B cell (primary cell): ENCODE data around the gene GSX2. TPM values are rescaled to one million over a fixed set of nuclear protein-coding genes. Genes with fewer than 3 reads are reported as not detected.

Source experiments
- ATAC-seq: fragments of 200-7000 bp; cut with Tn5 transposase; one replicate; pipeline ENCODE4 v1.10.0; 2021; ENCODE audit warnings: low read depth, mild to moderate bottlenecking, moderate number of reproducible peaks, moderate library complexity
- CTCF ChIA-PET: fragments of 350-600 bp; sonication (Branson Sonifier 250); formaldehyde crosslinking; loops from one replicate; lab custom pipeline; 2021; ENCODE audit warnings: antibody characterized with exemption, inconsistent platforms; lab: Charles Lee
- POLR2A ChIA-PET: fragments of 350-600 bp; sonication (Branson Sonifier 250); formaldehyde crosslinking; loops from one replicate; lab custom pipeline; 2021; ENCODE audit warnings: antibody characterized with exemption; lab: Charles Lee
- DNase-seq: peaks from one replicate; pipeline ENCODE4 v3.0.0; 2013
- H2AFZ ChIP-seq: 2 replicates; pipeline ENCODE4 v1.6.1; 2012; ENCODE audit warnings: mild to moderate bottlenecking, low read depth, low read length; ENCODE audit not compliant: insufficient read depth, poor library complexity, severe bottlenecking
- H3K27ac ChIP-seq, 2 donors: 1 replicate in 1 of 2; 2 replicates in 1 of 2; pipeline ENCODE4 v1.5.1; 2012 to 2013; ENCODE audit warnings: low read length in 2 of 2, mild to moderate bottlenecking in 2 of 2, moderate library complexity in 1 of 2
- H3K27me3 ChIP-seq, 4 experiments: fragments of 200-600 bp in 1 of 4; sonication (generic) in 1 of 4; replicated peaks in 1 of 4; 1 replicate in 2 of 4; 2 replicates in 2 of 4; pipeline versions ENCODE4 v1.6.1 to v1.7.0; 2013 to 2016; ENCODE audit warnings: low read length in 3 of 4, mild to moderate bottlenecking in 2 of 4, mixed read lengths in 1 of 4, moderate library complexity in 1 of 4; ENCODE audit not compliant: insufficient read depth in 4 of 4, control insufficient read depth in 3 of 4; ENCODE audit errors: control extremely low read depth in 1 of 4
- H3K36me3 ChIP-seq, 2 experiments: replicated peaks in 1 of 2; 1 replicate in 1 of 2; 2 replicates in 1 of 2; pipeline versions ENCODE4 v1.6.1 to v1.7.1; 2013; ENCODE audit warnings: low read length in 1 of 2; ENCODE audit not compliant: insufficient read depth in 2 of 2, control insufficient read depth in 1 of 2; ENCODE audit errors: control extremely low read depth in 1 of 2, extremely low read depth in 1 of 2
- H3K4me1 ChIP-seq, 2 donors: fragments of 200-600 bp in 1 of 2; sonication (generic) in 1 of 2; 1 replicate in 1 of 2; 2 replicates in 1 of 2; pipeline versions ENCODE4 v1.5.1 to v1.6.1; 2013 to 2017; ENCODE audit warnings: low read length in 2 of 2; ENCODE audit not compliant: control insufficient read depth in 2 of 2, insufficient read depth in 2 of 2
- H3K4me2 ChIP-seq: replicated peaks from 2 replicates; pipeline ENCODE3; 2012; ENCODE audit warnings: mild to moderate bottlenecking, low read depth, low read length; ENCODE audit not compliant: poor library complexity, severe bottlenecking
- H3K4me3 ChIP-seq, 5 experiments: fragments of 200-600 bp in 1 of 5; sonication (generic) in 1 of 5; 1 replicate in 3 of 5; 2 replicates in 2 of 5; pipeline versions ENCODE4 v1.5.1 to v1.7.0; 2011 to 2016; ENCODE audit warnings: low read length in 4 of 5, mild to moderate bottlenecking in 4 of 5, low read depth in 2 of 5, control low read depth in 1 of 5, moderate library complexity in 1 of 5; ENCODE audit not compliant: insufficient read depth in 1 of 5; ENCODE audit errors: control extremely low read depth in 1 of 5, extremely low read depth in 1 of 5
- H3K79me2 ChIP-seq: fragments of 200-600 bp; sonication (generic); one replicate; pipeline ENCODE4 v1.6.0; 2016; ENCODE audit warnings: low read length; ENCODE audit not compliant: control insufficient read depth, insufficient read depth
- H3K9ac ChIP-seq: fragments of 200-600 bp; sonication (generic); 2 replicates; pipeline ENCODE4 v1.6.1; 2017; ENCODE audit warnings: mild to moderate bottlenecking, low read length, moderate library complexity
- H3K9me3 ChIP-seq, 3 donors: one replicate each; pipeline versions ENCODE4 v1.6.1 to v1.7.1; 2013; ENCODE audit warnings: low read length in 2 of 3; ENCODE audit not compliant: control insufficient read depth in 2 of 3, insufficient read depth in 1 of 3; ENCODE audit errors: control extremely low read depth in 1 of 3
- H4K20me1 ChIP-seq: 2 replicates; pipeline ENCODE4 v1.6.0; 2012; ENCODE audit warnings: mild to moderate bottlenecking, low read length; ENCODE audit not compliant: insufficient read depth, control insufficient read depth, poor library complexity, severe bottlenecking
- H3K27ac Mint-ChIP-seq: one replicate; pipeline ENCODE4 v1.8.0; 2021; ENCODE audit warnings: mixed read lengths
- H3K27me3 Mint-ChIP-seq: one replicate; pipeline ENCODE4 v1.8.0; 2021; ENCODE audit warnings: mixed read lengths
- H3K4me1 Mint-ChIP-seq: one replicate; pipeline ENCODE4 v1.8.0; 2021; ENCODE audit warnings: mixed read lengths
- H3K4me3 Mint-ChIP-seq: one replicate; pipeline ENCODE4 v1.8.0; 2021; ENCODE audit warnings: mixed read lengths
- H3K9me3 Mint-ChIP-seq: one replicate; pipeline ENCODE4 v1.8.0; 2022; ENCODE audit warnings: mixed read lengths; ENCODE audit not compliant: insufficient read depth
- CTCF ChIP-seq: fragments of 200-600 bp; IDR thresholded peaks from one replicate; pipeline ENCODE4 v1.8.0; 2022; ENCODE audit warnings: antibody characterized with exemption, mild to moderate bottlenecking
- EZH2 ChIP-seq: IDR thresholded peaks from 2 replicates; pipeline ENCODE4 v1.6.1; 2012; ENCODE audit warnings: borderline replicate concordance, low read depth, mild to moderate bottlenecking, moderate library complexity, low read length; ENCODE audit not compliant: insufficient read depth, poor library complexity, severe bottlenecking
- WGBS: methylation state at CpG from one replicate; pipeline ENCODE4 v1.1.5; 2013; ENCODE audit warnings: missing lambda C conversion rate; ENCODE audit not compliant: insufficient coverage; 5-methylcytosine and 5-hydroxymethylcytosine counted together
- intact Hi-C: fragments of 100-400 bp; cut with micrococcal nuclease; formaldehyde crosslinking; loops from one replicate; pipeline ENCODE4 v1.10.0; 2022
- polyA plus RNA-seq: library from polyadenylated mRNA; depleted of rRNA; stranded (reverse); fragments of >200 nt; gene quantifications from 2 replicates; pipeline ENCODE4 v1.2.3, GENCODE V29; 2012
- total RNA-seq, 2 donors: library from RNA; stranded (reverse); fragments of 120-200 nt in 1 of 2; gene quantifications; 1 replicate in 1 of 2; 2 replicates in 1 of 2; pipeline versions ENCODE4 v1.2.3 to v1.2.4, GENCODE V29; 2013 to 2022

Gene GSX2
- total and polyA plus RNA-seq, 2 donors (not counting 1 experiment from before 2014, with no cell fraction given) = 0.34 to 0.47 TPM

GRCh38 chr4:54089875-54090274, 10.1 kb upstream of the GSX2 start:
- H3K4me2 ChIP-seq = no peak overlapping the region
- peaks cover 71% of the 10 kb centered on the region for H3K27me3 Mint-ChIP-seq
- peaks cover 33% of the 10 kb centered on the region in 2 donors for H3K4me1 ChIP-seq
- H3K4me3 Mint-ChIP-seq = no peak overlapping the region
- ATAC-seq (no peak), DNase-seq (no peak)
- intact Hi-C loops = no loop called here
- ChIA-PET CTCF (interaction anchor here (1.5 kb wide), 1 partner anchor 23 kb away, joined by 3 read pairs; no protein-coding TSS in a partner anchor), POLR2A (no interaction called here)
- no peaks in the 10 kb centered on the region for H3K36me3 ChIP-seq
- H3K9ac ChIP-seq = no peak overlapping the region
- no peak overlapping the region for H3K27ac ChIP-seq
- no peaks in the 10 kb centered on the region for H3K79me2 ChIP-seq
- peaks cover 0 to 26% (median 0%) of the 10 kb centered on the region in 3 donors for H3K9me3 ChIP-seq
- no peak overlapping the region for H3K4me3 ChIP-seq
- no peak overlapping the region for H3K27ac Mint-ChIP-seq
- H3K9me3 Mint-ChIP-seq = peaks cover 3% of the 10 kb centered on the region
- peaks cover 30% of the 10 kb centered on the region for H3K4me1 Mint-ChIP-seq
- TF ChIP-seq EZH2 (no peak), CTCF (no peak)
- peaks cover 0 to 48% (median 39%) of the 10 kb centered on the region in 4 experiments for H3K27me3 ChIP-seq
- no peak overlapping the region for H2AFZ ChIP-seq
- WGBS = no CpG with 5 or more reads among the region's 1 CpG
- H4K20me1 ChIP-seq = no peaks in the 10 kb centered on the region

- CTCF ChIA-PET = interaction anchor here (1.5 kb wide), 1 partner anchor 24 kb away, joined by 3 read pairs; no protein-coding TSS in a partner anchor
- TF ChIP-seq EZH2 (no peak), CTCF (no peak)
- Mint-ChIP-seq H3K27me3 (peaks cover 77% of the 10 kb centered on the region), H3K9me3 (peaks cover 3% of the 10 kb centered on the region), H3K4me1 (peaks cover 31% of the 10 kb centered on the region), H3K27ac (no peak overlapping the region), H3K4me3 (peak overlapping the region; percentile 26)
- no peak overlapping the region for H2AFZ ChIP-seq
- peaks cover 0 to 54% (median 44%) of the 10 kb centered on the region in 4 experiments for H3K27me3 ChIP-seq
- ATAC-seq (no peak), DNase-seq (no peak)
- H3K4me2 ChIP-seq = no peak overlapping the region
- 100% methylated on average over 3 of the region's 8 CpGs for WGBS
- no peak overlapping the region for H3K9ac ChIP-seq
- no peaks in the 10 kb centered on the region for H4K20me1 ChIP-seq
- H3K4me3 ChIP-seq = no peak overlapping the region
- intact Hi-C loops = no loop called here
- POLR2A ChIA-PET = no interaction called here
- peaks cover 33% of the 10 kb centered on the region in 2 donors for H3K4me1 ChIP-seq
- H3K79me2 ChIP-seq = no peaks in the 10 kb centered on the region
- no peak overlapping the region for H3K27ac ChIP-seq
- H3K36me3 ChIP-seq = no peaks in the 10 kb centered on the region
- peaks cover 0 to 29% (median 0%) of the 10 kb centered on the region in 3 donors for H3K9me3 ChIP-seq
Measured at GRCh38 chr4:54090404-54090803, 9.6 kb upstream of the GSX2 start.
